Hematopoietic multipotent progenitor cell treated with erythropoietin and hydrocortisone succinate and interleukin-3 and kit ligand, for 6 days (in vitro differentiated cells): ENCODE data around the gene DUOXA1.
"Not testable (repeated sequence)": the region's sequence is repeated elsewhere in the genome, so short reads cannot be mapped to it uniquely, and the experiment has no call there.

Source experiments
- DNase-seq: peaks from one replicate; pipeline ENCODE4 v3.0.0-alpha.2; 2015

DUOXA1 gene

GRCh38 chr15:45112143-45112590 lies 17.5 kb downstream of the DUOXA1 start:
- no peak for DNase-seq

DNA sequence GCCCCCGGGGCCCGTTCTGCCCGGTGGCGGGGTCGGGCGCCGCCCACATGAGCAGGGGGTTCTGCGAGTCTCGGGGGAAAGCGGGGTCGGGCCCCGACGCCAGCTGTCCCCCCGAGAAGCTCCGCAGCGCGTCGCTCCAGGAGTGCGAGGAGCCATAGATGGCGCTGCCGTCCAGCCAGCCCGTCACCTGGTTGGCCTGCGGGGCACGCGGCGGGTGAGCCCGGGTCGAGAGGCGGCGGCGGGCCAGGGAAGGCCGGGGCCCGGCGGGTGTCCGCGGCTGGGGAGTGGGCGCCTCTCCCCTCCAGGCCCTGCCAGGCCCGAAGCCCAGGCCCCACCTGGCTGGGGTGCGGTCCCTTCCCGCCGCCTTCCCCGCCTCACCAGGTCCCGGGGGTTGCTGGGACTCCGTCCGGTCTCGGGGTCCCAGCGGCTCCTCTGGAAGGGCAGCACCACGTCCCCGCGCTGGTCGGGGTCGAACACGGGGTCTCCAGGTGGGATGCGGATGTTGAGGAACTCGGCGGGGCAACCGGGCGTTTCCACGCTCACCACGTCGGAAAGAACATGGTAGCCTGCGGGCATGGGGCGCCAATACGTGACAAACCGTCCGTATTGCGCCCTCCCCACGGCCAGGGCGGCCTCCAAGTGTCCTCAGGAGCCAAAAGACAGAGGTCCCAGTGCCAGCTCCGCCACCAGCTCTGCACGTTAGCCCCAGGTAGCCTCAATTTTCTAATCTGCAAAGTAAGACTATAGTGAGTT lies 18.1 kb downstream of the DUOXA1 start:
- no peak for DNase-seq

GRCh38 chr15:45110256-45110820 lies 19.3 kb downstream of the DUOXA1 start:
- no peak for DNase-seq

- no peak for DNase-seq
Measured at GRCh38 chr15:45107941-45108630, 21.6 kb downstream of the DUOXA1 start.

DNA sequence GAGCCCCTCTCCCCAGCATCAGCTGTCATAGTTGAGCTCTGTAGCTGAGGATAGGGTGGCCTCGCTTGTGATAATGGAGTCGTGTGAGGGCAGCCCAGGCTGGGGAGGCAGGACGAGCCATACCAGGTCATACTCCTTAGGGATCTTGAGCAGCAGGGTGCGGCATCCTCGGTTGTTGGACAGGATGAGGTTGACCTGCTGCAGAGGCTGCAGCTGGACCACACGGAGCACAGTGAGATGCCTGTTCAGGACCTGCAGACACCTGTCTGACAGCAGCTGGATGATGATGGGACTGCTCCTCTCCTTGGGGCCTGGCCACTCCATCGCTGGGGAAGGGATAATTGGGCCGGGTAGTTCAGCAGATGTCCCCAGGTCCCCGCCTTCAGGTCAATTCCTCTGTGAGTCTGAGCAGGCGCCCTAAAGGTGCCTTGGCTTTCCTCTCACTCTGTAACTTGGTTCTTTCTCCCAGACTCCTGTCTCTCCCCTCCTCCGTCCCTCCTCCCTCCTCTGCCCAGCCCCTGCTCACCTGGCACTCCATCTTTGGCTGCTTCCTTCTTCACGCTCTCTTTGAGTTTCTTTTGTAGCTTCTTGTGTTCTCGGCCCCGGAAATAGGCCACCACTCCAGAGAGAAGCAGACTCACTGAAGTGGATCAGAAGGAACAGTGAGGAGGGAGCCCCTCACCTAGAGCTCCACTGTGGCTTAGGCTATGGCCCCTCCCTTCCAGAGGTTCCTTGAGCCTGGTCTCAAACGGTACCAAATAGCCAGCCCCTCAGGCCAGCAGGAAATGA lies 23.5 kb downstream of the DUOXA1 start:
- no peak for DNase-seq

DNA sequence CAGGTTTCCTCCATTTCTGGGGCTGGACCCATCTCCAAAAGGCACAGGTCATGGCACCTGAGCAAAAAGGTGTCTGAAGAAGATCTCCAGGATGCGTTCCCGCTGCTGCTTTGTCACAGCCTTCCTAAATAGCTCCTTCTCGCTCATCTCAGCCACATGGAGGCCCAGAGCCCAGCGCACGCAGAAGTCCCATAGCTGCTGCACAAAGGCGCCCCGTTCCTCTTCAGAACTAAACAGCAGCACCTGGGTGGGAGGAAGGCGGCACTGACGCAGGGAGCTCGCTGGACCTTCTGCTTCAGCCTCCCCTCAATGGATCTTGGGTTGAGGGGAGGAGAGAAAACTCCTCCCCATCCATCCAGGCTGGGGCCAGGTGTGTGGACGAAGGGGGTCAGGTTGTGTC lies 24.1 kb downstream of the DUOXA1 start:
- no peak for DNase-seq

- not testable (repeated sequence) for DNase-seq
Measured at GRCh38 chr15:45104170-45104569, 25.5 kb downstream of the DUOXA1 start.

DNA sequence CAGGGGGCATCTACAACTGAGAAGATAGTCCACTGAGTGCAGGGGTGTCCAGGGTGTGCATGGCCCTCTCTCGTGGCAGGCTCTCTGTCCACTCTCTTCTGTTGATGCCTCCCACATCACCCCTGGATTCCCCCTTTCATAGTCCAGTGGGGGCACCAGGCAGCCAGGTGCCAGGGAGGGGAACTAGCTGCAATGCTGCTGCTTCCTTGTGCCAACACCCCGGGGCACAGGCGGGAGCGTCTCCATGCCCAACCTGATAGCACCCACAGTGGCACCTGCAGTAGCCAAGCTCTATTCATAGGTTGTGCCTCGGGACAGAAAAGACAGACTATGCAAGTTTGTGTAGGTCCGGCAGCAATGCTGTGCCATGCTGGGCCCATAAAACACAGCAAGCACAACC lies 27.5 kb downstream of the DUOXA1 start:
- no peak for DNase-seq

DNA sequence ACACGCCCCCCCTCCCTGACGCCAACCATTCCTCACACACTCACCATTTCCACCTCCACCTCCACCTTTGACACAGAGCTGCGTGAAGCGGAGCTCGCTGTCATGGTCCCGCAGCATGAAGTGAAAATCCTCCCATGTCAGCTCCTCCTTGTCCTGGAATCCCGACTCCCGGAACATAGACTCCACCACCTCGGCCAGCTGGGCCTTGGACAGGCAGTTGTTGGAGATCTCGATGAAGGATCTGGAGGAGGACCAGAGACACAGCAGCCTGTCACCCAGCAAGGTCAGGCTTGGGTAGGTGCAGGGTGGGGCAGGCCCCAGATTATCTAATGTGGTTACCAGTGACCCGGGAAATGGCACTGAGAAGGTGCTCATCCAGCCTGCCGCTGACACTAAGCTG lies 27.9 kb downstream of the DUOXA1 start:
- DNase-seq = no peak

- DNase-seq = no peak
Measured at GRCh38 chr15:45100884-45101625, 28.6 kb downstream of the DUOXA1 start.

DNA sequence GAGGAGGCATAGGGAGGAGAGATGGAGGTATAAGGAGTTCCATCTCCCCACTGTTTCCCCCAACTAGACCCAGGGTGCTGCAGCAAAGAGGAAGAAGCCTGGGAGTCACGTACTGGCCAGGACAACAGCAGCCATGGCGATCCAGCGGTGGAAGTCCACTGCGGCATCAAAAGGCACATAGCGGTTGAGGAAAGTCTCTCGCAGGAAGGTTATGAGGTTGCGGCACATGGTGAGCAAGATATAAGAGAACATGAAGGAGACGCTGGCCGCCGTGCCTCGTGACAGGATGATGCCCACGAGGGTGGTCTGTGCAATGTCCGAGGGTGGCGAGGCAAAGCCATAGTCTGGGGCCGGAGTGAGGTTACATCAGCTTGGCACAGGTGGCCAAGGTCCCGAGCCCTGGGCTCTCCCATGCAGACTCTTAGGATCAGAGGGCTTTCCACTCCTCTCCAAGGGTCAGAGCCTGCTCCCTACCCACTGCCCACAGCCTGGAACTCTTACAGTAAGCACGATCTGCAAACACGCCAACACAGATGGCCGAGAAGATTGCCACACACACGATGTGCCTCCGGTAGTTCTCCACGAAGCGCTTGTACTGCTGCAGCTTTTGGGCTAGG lies 30.0 kb downstream of the DUOXA1 start:
- no peak for DNase-seq

- no peak for DNase-seq
Measured at GRCh38 chr15:45097466-45097865, 32.2 kb downstream of the DUOXA1 start.

- no peak for DNase-seq
Measured at GRCh38 chr15:45095661-45096060, 34.0 kb downstream of the DUOXA1 start.

- no peak for DNase-seq
Measured at GRCh38 chr15:45094358-45094730, 35.3 kb downstream of the DUOXA1 start.

- no peak for DNase-seq
Measured at GRCh38 chr15:45093622-45094357, 35.9 kb downstream of the DUOXA1 start.

- no peak for DNase-seq
Measured at GRCh38 chr15:45093013-45093412, 36.7 kb downstream of the DUOXA1 start.

GRCh38 chr15:45091576-45091975 lies 38.1 kb downstream of the DUOXA1 start:
- no peak for DNase-seq

DNA sequence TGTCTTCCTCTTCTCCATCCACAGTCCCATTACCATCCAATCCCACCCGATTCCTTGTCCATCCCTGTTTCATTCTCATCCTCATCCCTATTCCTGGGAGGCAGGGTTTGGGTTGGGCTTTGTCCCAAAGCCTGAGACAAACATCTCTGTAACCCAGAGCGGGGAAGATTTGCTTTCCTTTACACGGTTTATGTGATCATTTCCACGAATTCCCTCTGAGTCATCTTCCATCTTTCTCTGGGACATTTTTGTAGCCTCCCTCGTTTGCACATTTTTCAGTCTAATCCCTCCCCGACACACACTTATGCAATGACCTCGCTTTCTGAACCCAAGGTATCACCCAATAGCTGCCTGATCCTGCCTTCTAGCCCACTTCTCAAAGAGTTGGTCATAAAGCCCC lies 38.5 kb downstream of the DUOXA1 start:
- no peak for DNase-seq

DNA sequence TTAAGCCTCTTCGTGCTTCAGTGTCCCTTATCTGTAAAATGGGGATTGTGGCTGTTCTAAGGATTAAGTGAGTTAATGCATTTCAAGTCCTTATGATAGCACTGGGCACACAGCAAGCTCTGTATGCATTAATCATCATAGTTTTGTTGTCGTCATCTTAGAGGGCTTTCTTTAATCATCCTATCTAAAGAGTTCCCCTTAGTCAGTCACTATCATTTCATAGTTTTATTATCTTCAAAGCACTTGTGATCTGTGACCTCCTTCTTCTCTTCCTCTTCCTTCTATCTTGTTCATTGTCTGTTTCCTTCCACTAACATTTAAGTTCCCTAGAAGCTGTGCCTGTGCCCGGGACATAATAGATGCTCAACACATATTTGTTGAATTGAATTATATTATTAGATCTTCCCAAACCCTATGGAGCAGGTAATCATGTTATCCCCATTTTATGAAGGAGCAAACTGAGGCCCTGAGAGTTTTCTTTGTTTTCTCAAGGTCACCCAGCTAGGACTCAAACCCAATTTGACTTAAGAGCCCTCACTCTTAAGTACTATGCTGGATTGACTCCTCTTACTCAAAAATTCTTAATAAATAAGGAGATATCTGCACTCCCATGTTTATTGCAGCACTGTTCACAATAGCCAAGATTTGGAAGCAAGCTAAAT lies 39.8 kb downstream of the DUOXA1 start:
- peak; percentile 41 for DNase-seq

DNA sequence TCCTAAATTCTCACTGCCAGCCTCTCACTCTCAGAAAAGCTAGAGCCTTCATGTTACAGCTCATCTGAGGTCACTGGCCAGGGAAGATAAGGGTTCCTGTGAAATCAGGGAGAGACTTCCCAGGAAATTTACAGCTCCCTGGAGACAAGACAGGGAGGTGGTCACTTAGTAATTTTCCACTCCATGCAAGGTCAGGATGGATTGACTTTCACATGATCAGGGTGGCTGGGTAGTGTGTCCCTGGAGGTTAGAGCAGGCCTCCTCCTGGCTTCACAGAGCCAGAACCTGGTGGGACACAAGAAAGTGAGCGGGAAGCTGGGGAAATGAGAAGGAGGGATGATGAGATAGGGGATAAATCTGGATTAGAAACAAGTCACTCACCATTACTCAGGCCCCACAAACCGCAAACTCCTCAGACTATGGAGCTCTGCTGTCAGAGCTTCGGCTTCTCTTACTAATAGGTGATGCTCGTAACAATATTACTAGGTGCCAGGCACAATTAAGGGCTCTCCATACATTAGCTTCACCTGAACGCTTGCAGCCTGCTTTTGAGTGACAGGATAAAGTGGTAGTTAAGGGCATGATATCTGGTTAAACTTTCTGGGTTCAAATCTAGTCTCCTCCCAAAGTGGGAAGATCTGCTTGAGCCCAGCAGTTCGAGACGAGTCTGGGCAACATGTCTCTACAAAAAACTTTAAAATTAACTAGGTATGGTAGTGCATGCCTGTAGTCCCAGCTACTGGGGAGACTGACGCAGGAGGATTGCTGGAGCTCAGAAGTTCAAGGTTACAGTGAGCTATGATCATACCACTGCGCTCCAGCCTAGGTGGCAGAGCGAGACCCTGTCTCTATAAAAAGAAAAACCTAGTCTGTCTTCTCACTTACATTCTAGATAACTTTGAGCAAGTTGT lies 40.6 kb downstream of the DUOXA1 start:
- no peak for DNase-seq
